ENCODE data around the gene CCR3. TPM values are rescaled to one million over a fixed set of nuclear protein-coding genes. Genes with fewer than 3 reads are reported as not detected.

The CCR3 gene
- total RNA-seq, 1 experiment from 2014 or later, result not detected

- H3K27ac ChIP-seq (ENCODE audit: low read depth, low read length, poor library complexity, severe bottlenecking), result no peak overlapping the region
- H3K36me3 ChIP-seq (ENCODE audit: insufficient read depth, low read length, poor library complexity, severe bottlenecking), result no peaks in the 10 kb centered on the region
- CTCF ChIA-PET, result no interaction called here
- POLR2A ChIA-PET (ENCODE audit: low non-redundant PET), result no interaction called here
- TF ChIP-seq CTCF (conservative IDR thresholded peaks at IDR 0.05; ENCODE audit: low read depth, low read length) (no peak), EZH2 (IDR thresholded peaks at IDR 0.05; ENCODE audit: borderline replicate concordance, low read depth, low read length, poor library complexity, severe bottlenecking) (no peak)
- no peaks in the 10 kb centered on the region for H3K9me3 ChIP-seq (ENCODE audit: low read depth, low read length, poor library complexity, severe bottlenecking)
- H3K4me1 ChIP-seq (ENCODE audit: insufficient read depth, low read length, poor library complexity, severe bottlenecking), result no peaks in the 10 kb centered on the region
- DNase-seq (ENCODE audit: low spot score), result no peak
- BruUV-seq (replicated peaks), result no TSS peak
- intact Hi-C loops (cut with micrococcal nuclease; ENCODE audit: unreplicated experiment), result no loop called here
- no peak overlapping the region for H3K4me3 ChIP-seq (ENCODE audit: low read depth, low read length, poor library complexity, severe bottlenecking)
- no peaks in the 10 kb centered on the region for H3K27me3 ChIP-seq (replicated peaks; ENCODE audit: insufficient read depth, low read depth, low read length, poor library complexity)
These were observed 10.9 kb upstream of the CCR3 start for GRCh38 chr3:46231323-46231722.

- POLR2A ChIA-PET (ENCODE audit: low non-redundant PET), result no interaction called here
- no peaks in the 10 kb centered on the region for H3K4me1 ChIP-seq (ENCODE audit: insufficient read depth, low read length, poor library complexity, severe bottlenecking)
- no peak overlapping the region for H3K27ac ChIP-seq (ENCODE audit: low read depth, low read length, poor library complexity, severe bottlenecking)
- no peaks in the 10 kb centered on the region for H3K27me3 ChIP-seq (replicated peaks; ENCODE audit: insufficient read depth, low read depth, low read length, poor library complexity)
- no peaks in the 10 kb centered on the region for H3K9me3 ChIP-seq (ENCODE audit: low read depth, low read length, poor library complexity, severe bottlenecking)
- TF ChIP-seq EZH2 (IDR thresholded peaks at IDR 0.05; ENCODE audit: borderline replicate concordance, low read depth, low read length, poor library complexity, severe bottlenecking) (no peak), CTCF (conservative IDR thresholded peaks at IDR 0.05; ENCODE audit: low read depth, low read length) (no peak)
- CTCF ChIA-PET, result no interaction called here
- H3K4me3 ChIP-seq (ENCODE audit: low read depth, low read length, poor library complexity, severe bottlenecking), result no peak overlapping the region
- DNase-seq (ENCODE audit: low spot score), result no peak
- H3K36me3 ChIP-seq (ENCODE audit: insufficient read depth, low read length, poor library complexity, severe bottlenecking), result no peaks in the 10 kb centered on the region
- BruUV-seq (replicated peaks), result no TSS peak
- intact Hi-C loops (cut with micrococcal nuclease; ENCODE audit: unreplicated experiment), result no loop called here
These were observed 9.1 kb upstream of the CCR3 start for GRCh38 chr3:46233194-46233593.

- TF ChIP-seq EZH2 (IDR thresholded peaks at IDR 0.05; ENCODE audit: borderline replicate concordance, low read depth, low read length, poor library complexity, severe bottlenecking) (no peak), CTCF (conservative IDR thresholded peaks at IDR 0.05; ENCODE audit: low read depth, low read length) (no peak)
- Histone ChIP-seq H3K27ac (ENCODE audit: low read depth, low read length, poor library complexity, severe bottlenecking) (no peak overlapping the region), H3K36me3 (ENCODE audit: insufficient read depth, low read length, poor library complexity, severe bottlenecking) (no peaks in the 10 kb centered on the region), H3K4me3 (ENCODE audit: low read depth, low read length, poor library complexity, severe bottlenecking) (no peak overlapping the region), H3K4me1 (ENCODE audit: insufficient read depth, low read length, poor library complexity, severe bottlenecking) (no peaks in the 10 kb centered on the region), H3K27me3 (replicated peaks; ENCODE audit: insufficient read depth, low read depth, low read length, poor library complexity) (no peaks in the 10 kb centered on the region), H3K9me3 (ENCODE audit: low read depth, low read length, poor library complexity, severe bottlenecking) (no peaks in the 10 kb centered on the region)
- ChIA-PET POLR2A (ENCODE audit: low non-redundant PET) (no interaction called here), CTCF (no interaction called here)
- DNase-seq (ENCODE audit: low spot score), result no peak
- BruUV-seq (replicated peaks), result no TSS peak
- intact Hi-C loops (cut with micrococcal nuclease; ENCODE audit: unreplicated experiment), result no loop called here
These were observed 6.8 kb upstream of the CCR3 start for GRCh38 chr3:46235425-46235824.

All from A673 (cell line).